Sigmoid colon (tissue), 7 donors: ENCODE data around the gene TBX5. TPM values are rescaled to one million over a fixed set of nuclear protein-coding genes. Genes with fewer than 3 reads are reported as not detected.

Experiments used
- DNase-seq: peaks from one replicate; pipeline ENCODE4 v3.0.0-alpha.2; 2019
- H3K27ac ChIP-seq, 4 donors: fragments of 200-600 bp; sonication (generic); one replicate each; pipeline ENCODE4 v1.5.1; 2016 to 2019; ENCODE audit warnings: mild to moderate bottlenecking in 1 of 4
- H3K27me3 ChIP-seq, 3 donors: fragments of 200-600 bp; sonication (generic); one replicate each; pipeline ENCODE4 v1.5.1; 2019; ENCODE audit warnings: mild to moderate bottlenecking in 1 of 3
- H3K36me3 ChIP-seq, 4 donors: fragments of 200-600 bp; sonication (generic); one replicate each; pipeline ENCODE4 v1.5.1; 2016 to 2019
- H3K4me1 ChIP-seq, 4 donors: fragments of 200-600 bp; sonication (generic); one replicate each; pipeline ENCODE4 v1.5.1; 2017 to 2019
- H3K4me3 ChIP-seq, 4 donors: fragments of 200-600 bp; sonication (generic); one replicate each; pipeline ENCODE4 v1.5.1; 2017 to 2019; ENCODE audit warnings: mild to moderate bottlenecking in 2 of 4, moderate library complexity in 1 of 4
- H3K9me3 ChIP-seq, 4 donors: fragments of 200-600 bp in 3 of 4; sonication (generic) in 3 of 4; one replicate each; pipeline versions ENCODE4 v1.5.1 to v1.6.1; 2013 to 2019
- EP300 ChIP-seq, 4 donors: sonication (generic); formaldehyde crosslinking; IDR thresholded peaks; one replicate each; pipeline ENCODE4 v1.6.1; 2017; ENCODE audit warnings: antibody characterized with exemption in 4 of 4
- POLR2A ChIP-seq, 2 donors: fragments of 450-650 bp; IDR thresholded peaks; one replicate each; pipeline ENCODE4 v1.6.1; 2016; ENCODE audit warnings: antibody characterized with exemption in 2 of 2, mild to moderate bottlenecking in 2 of 2, moderate library complexity in 2 of 2
- POLR2AphosphoS5 ChIP-seq, 4 donors: sonication (generic); formaldehyde crosslinking; IDR thresholded peaks; one replicate each; pipeline ENCODE4 v1.6.1; 2017; ENCODE audit warnings: antibody characterized with exemption in 4 of 4
- WGBS, 2 donors: extraction: QIAGEN DNeasy Blood & Tissue Kit; methylation state at CpG; one replicate each; pipeline ENCODE4 v1.1.7; 2013; 5-methylcytosine and 5-hydroxymethylcytosine counted together
- intact Hi-C: fragments of 100-400 bp; cut with DNase I; formaldehyde crosslinking; loops from one replicate; pipeline ENCODE4 v1.15.1; 2023
- polyA plus RNA-seq, 3 donors: library from polyadenylated mRNA; stranded (reverse); fragments of 200-250 nt; gene quantifications; one replicate each; pipeline ENCODE4 v1.2.3, GENCODE V29; 2013
- total RNA-seq, 4 donors: library from RNA; depleted of rRNA; stranded (reverse); fragments of >200 nt; gene quantifications; one replicate each; pipeline ENCODE4 v1.1.0, GENCODE V29; 2016
- TF ChIP-seq, protein P1 (sequence below), 4 experiments: fragments of 450-650 bp in 3 of 4; fragments of 200-600 bp in 1 of 4; IDR thresholded peaks; one replicate each; pipeline ENCODE4 v1.5.1; 2016 to 2019; ENCODE audit warnings: antibody characterized with exemption in 4 of 4, mild to moderate bottlenecking in 3 of 4, moderate library complexity in 2 of 4
- donor health status: healthy with polysubstance abuse.
- donor health status: Bipolar disorder and iron deficiency.
- donor health status: healthy.

Gene TBX5
- total and polyA plus RNA-seq, 7 donors, result not detected

DNA sequence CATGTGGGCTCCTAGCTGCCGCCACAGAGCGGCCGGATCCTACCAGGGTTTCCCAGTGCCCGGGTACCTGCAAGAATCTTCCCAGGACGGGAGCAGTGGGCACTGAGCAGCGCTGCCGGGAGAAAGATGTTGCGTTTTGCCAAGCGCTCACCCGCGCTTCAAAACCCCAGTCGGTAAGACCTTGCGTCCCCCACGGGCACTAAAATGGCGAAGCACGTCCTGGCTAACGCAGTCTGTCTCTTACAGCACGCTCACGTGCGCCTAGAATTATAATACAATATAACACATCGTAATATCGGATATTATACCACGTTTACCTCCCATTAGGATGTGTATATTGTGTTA, 35.1 kb upstream of the TBX5 start:
- Histone ChIP-seq H3K36me3 (no peaks in the 10 kb centered on the region), H3K27ac (no peak overlapping the region), H3K4me3 (no peak overlapping the region), H3K4me1 (no peaks in the 10 kb centered on the region), H3K27me3 (peaks cover 20 to 91% (median 80%) of the 10 kb centered on the region in 3 donors), H3K9me3 (no peaks in the 10 kb centered on the region)
- no peak for DNase-seq
- no peak for TF ChIP-seq EP300 (IDR thresholded peaks at IDR 0.05)
- TF ChIP-seq, protein P1, sequence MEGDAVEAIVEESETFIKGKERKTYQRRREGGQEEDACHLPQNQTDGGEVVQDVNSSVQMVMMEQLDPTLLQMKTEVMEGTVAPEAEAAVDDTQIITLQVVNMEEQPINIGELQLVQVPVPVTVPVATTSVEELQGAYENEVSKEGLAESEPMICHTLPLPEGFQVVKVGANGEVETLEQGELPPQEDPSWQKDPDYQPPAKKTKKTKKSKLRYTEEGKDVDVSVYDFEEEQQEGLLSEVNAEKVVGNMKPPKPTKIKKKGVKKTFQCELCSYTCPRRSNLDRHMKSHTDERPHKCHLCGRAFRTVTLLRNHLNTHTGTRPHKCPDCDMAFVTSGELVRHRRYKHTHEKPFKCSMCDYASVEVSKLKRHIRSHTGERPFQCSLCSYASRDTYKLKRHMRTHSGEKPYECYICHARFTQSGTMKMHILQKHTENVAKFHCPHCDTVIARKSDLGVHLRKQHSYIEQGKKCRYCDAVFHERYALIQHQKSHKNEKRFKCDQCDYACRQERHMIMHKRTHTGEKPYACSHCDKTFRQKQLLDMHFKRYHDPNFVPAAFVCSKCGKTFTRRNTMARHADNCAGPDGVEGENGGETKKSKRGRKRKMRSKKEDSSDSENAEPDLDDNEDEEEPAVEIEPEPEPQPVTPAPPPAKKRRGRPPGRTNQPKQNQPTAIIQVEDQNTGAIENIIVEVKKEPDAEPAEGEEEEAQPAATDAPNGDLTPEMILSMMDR (IDR thresholded peaks at IDR 0.05), result no peak
- TF ChIP-seq POLR2A (IDR thresholded peaks at IDR 0.05), result no peak
- intact Hi-C loops, result no loop called here
- WGBS, 2 donors, result 6 to 11% methylated on average over 23 of the region's 23 CpGs

DNA sequence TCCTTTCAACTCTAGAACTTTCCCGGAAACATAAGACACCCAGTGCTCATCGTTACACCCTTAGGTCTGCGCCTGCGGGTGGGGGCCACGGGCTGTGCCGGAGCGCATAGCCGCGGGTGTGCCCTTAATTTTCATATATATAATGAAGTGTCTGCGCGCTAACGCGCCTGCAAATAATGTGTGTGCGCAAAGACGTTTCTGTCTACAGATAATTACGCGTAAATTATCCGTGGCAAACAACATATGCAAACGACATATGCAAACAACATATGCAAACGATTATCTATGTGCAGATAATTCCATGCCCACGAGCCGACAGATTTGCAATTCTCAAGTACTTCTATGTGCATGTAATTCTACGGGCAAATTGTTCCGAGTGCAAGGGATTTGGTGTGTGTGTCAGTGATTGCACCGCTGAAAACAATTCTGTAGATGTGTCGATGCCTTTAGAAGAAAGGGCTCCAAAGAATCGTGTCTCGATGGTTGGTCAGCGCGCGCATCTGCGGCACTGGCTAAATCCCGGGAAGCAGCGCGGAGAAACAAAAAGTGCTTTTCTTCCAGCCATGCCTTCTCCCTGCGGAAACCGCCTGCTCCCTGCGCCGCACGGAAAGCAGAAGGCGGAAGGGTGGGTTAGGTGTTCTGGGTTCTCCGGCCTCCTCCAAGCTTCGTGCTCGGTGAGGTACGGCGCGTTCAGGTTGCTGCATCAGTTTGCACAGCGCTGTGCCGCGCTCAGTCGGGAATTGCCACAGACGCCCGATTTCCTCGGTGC, 34.5 kb upstream of the TBX5 start:
- no peak for DNase-seq
- H3K27ac ChIP-seq, result no peak overlapping the region
- TF ChIP-seq, protein P1 (IDR thresholded peaks at IDR 0.05), result no peak
- TF ChIP-seq POLR2AphosphoS5 (IDR thresholded peaks at IDR 0.05) (no peak), POLR2A (IDR thresholded peaks at IDR 0.05) (no peak), EP300 (IDR thresholded peaks at IDR 0.05) (no peak)
- H3K9me3 ChIP-seq, result no peaks in the 10 kb centered on the region
- no peaks in the 10 kb centered on the region for H3K4me1 ChIP-seq
- no peaks in the 10 kb centered on the region for H3K36me3 ChIP-seq
- 5 to 10% methylated on average over 54 of the region's 54 CpGs for WGBS, 2 donors
- peaks cover 20 to 91% (median 75%) of the 10 kb centered on the region in 3 donors for H3K27me3 ChIP-seq
- intact Hi-C loops, result no loop called here
- H3K4me3 ChIP-seq, result no peak overlapping the region

DNA sequence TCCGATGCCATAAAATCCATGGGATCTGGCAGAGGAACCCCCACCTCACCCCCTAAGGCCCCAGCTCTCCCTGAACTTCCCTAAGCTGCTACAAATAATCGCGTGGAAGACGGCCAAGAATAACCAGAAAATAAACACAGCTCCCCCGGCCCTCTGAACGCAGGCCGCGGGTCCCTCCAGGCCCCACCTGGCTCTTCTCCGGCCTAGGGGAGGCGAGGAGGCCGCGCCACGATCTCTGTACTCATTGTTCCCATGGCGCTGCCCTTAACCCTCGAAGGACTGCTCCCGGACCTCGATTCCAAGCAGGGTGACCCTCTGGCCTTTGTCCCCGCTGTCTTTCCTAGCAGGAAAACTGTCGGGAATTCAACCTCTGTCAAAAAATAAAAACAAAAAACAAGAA, 33.9 kb upstream of the TBX5 start:
- intact Hi-C loops, result no loop called here
- H3K36me3 ChIP-seq, result no peaks in the 10 kb centered on the region
- 3 to 6% methylated on average over 19 of the region's 19 CpGs for WGBS, 2 donors
- no peak overlapping the region for H3K27ac ChIP-seq
- TF ChIP-seq EP300 (IDR thresholded peaks at IDR 0.05) (no peak), POLR2AphosphoS5 (IDR thresholded peaks at IDR 0.05) (no peak), POLR2A (IDR thresholded peaks at IDR 0.05) (no peak)
- TF ChIP-seq, protein P1 (IDR thresholded peaks at IDR 0.05), result no peak
- H3K9me3 ChIP-seq, result no peaks in the 10 kb centered on the region
- peaks cover 18 to 85% (median 69%) of the 10 kb centered on the region in 3 donors for H3K27me3 ChIP-seq
- no peak overlapping the region for H3K4me3 ChIP-seq
- H3K4me1 ChIP-seq, result no peaks in the 10 kb centered on the region
- no peak for DNase-seq

DNA sequence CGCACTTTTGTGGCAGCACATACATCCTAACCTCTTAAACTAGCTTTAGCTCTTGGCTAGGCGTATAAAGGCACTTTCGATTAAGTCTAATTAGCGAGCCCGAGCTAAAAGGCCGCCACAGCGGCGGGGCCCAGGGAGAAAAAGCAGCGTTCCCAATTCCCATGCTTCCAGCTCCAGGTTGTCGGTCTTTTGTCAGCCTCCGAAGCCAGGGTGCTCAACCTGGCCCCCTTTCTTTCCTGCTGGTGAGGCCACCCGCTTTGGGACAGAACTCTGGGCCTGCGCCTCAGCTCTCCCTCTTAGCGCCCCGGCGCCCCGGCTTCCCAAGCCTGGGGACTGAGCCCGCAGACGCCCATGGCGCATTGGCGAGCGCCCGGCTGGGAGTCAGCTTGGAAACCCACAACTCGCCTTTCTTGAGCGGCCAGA, 33.3 kb upstream of the TBX5 start:
- DNase-seq, result no peak
- peaks cover 14 to 84% (median 63%) of the 10 kb centered on the region in 3 donors for H3K27me3 ChIP-seq
- no peak overlapping the region for H3K27ac ChIP-seq
- no peak overlapping the region for H3K4me3 ChIP-seq
- H3K4me1 ChIP-seq, result no peaks in the 10 kb centered on the region
- H3K36me3 ChIP-seq, result no peaks in the 10 kb centered on the region
- H3K9me3 ChIP-seq, result no peaks in the 10 kb centered on the region
- intact Hi-C loops, result no loop called here
- TF ChIP-seq POLR2AphosphoS5 (IDR thresholded peaks at IDR 0.05) (no peak), POLR2A (IDR thresholded peaks at IDR 0.05) (no peak), EP300 (IDR thresholded peaks at IDR 0.05) (no peak)
- TF ChIP-seq, protein P1 (IDR thresholded peaks at IDR 0.05), result no peak
- WGBS, 2 donors, result 3 to 15% methylated on average over 25 of the region's 25 CpGs
